CD4-positive, alpha-beta T cell treated with Interleukin-4 for 4 hours (primary cell): ENCODE data around the gene EMC10.

Source experiments
- DNase-seq: peaks from one replicate; pipeline ENCODE4 v3.0.0-alpha.2; 2020

Gene EMC10

DNA sequence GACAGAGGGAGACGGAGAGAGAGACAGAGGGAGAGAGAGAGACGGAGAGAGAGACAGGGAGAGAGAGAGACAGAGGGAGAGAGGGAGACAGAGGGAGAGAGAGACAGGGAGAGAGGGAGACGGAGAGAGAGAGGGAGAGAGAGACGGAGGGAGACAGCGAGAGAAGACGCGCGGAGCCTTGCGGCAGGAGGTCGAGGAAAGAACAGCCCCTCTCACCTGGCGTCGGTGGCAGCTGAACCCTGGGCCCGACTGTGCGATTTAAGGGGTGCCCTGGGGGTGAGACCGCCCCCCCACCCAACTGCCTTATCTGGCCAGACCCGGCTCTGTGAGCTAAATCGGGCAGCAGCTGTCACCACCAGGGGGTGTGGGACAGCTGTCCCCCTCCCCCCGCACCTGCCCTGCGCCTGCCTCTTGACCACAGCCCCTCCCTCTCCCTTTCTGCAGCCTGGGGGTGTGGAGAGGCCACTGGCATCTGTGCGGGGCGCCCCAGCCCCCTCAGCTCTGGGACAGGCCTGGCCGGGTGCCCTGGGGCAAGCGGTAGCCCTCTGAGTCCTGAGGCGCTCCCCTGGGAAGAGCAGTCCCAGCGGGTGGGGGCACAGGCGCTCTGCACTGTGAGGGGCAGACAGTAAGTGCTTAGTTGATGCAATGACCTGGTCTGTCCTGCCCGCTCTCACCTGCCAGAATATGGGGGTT is 23.9 kb downstream of the EMC10 start:
- DNase-seq, result no peak

- no peak for DNase-seq
These were observed 24.4 kb downstream of the EMC10 start for GRCh38 chr19:50500753-50501151.

DNA sequence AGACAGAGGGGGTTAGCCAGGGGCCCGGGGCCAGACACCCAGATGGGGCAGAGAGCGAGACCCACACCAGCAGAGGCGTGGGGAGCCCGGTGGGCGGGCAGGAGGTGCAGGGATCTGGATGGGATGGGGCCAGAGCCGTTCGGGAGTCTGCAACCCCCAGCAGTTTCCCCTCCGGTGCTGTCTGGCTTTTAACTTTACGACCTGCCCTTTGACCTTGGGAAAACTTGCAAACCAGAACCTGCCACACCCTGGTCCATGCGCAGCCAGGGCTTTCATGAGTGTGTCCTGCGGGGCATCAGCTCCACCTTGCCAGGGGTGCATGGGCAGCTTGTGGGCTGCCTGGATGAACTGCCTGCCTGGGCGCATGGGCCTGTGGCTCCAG is 24.9 kb downstream of the EMC10 start:
- DNase-seq, result no peak

GRCh38 chr19:50501568-50502475 is 25.5 kb downstream of the EMC10 start:
- no peak for DNase-seq

DNA sequence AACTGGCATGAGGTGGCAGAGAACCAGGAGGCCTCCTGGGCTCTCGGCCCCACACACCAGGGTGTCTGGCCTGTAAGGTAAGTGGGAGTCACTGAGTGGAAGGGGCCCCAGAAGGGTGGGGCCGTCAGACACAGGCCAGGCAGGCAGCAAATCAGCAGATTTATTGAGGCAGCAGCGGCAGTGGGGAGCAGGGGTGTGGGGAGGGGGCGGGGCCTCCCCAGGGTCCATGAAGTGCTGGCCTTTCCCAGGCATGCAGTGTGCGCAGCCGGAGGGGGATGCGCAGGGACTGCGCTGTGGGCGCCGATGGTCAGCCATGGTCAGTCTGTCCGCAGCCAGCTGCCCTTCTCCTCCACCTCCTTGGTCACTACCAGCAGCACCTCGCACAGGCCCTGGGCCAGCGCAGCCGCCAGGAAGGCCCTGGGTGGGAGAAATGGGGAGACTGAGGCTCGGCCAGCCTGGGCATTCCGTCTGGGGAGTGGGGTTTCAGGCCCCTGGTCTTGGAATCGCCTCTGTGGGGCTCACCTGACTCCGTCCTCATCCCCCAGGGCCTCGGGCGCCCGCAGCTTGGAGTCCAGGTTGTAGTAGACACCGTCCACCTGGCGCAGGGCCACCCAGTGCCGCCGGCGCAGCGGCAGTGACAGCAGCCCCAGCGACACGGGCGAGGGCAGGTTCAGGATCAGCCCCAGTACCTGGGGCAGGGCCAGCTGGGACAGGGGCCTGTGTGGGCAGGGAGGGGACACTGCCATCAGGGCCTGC is 29.7 kb downstream of the EMC10 start:
- no peak for DNase-seq

DNA sequence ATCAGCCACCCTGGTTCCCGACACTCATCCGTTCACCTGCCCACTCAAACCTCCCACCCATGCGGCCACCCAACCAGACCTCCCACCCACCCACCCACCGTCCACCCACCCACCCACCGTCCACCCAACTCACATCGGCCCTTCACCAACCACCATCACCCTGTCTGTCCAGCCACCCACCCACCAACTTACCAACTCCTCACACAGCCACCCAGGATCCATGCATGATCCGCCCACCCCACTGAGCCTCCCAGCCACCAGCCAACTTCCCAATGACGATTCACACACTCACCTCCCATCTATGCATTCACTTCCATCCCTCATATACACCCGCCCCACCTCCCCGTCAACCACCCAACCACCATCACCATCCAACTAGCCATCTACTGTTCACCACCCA is 30.4 kb downstream of the EMC10 start:
- no peak for DNase-seq

DNA sequence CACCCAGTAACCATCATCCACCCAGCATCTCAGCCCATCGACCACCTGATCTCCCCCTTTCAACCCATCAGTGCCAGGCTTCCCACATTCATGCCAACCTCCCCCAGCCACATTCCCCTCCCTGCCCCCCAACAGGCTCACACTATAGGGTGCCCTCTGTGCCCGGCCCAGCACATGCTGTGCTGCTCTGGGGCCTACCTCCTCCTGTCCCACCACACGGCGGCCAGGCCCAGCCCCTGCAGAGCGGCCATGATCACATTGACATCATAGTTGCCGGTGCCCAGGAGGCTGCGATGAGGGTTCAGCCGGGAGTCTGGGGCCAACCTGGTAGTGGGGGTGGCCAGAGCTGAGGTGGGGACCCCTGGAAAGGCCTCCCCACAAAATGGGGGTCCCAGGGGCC is 31.1 kb downstream of the EMC10 start:
- DNase-seq, result no peak

DNA sequence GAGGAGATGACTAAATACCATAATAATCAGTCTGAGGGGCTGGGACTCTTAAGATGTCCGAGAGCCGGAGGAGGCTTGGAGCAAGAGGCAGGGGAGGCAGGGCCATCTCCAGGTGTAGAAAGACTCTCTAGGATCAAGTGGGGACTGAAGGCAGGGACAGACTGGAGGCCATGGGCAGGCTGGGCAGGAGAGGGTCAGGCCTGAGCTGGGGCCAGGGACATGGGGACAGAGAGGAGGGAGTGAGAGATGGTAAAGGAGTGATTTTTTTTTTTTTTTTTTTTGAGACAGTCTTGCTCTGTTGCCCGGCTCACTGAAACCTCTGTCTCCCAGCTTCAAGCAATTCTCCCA is 32.5 kb downstream of the EMC10 start:
- no peak for DNase-seq

- DNase-seq, result no peak
These were observed 33.1 kb downstream of the EMC10 start for GRCh38 chr19:50509366-50509765.

- no peak for DNase-seq
These were observed 33.9 kb downstream of the EMC10 start for GRCh38 chr19:50510121-50510670.

GRCh38 chr19:50510700-50511068 is 34.4 kb downstream of the EMC10 start:
- DNase-seq, result no peak

DNA sequence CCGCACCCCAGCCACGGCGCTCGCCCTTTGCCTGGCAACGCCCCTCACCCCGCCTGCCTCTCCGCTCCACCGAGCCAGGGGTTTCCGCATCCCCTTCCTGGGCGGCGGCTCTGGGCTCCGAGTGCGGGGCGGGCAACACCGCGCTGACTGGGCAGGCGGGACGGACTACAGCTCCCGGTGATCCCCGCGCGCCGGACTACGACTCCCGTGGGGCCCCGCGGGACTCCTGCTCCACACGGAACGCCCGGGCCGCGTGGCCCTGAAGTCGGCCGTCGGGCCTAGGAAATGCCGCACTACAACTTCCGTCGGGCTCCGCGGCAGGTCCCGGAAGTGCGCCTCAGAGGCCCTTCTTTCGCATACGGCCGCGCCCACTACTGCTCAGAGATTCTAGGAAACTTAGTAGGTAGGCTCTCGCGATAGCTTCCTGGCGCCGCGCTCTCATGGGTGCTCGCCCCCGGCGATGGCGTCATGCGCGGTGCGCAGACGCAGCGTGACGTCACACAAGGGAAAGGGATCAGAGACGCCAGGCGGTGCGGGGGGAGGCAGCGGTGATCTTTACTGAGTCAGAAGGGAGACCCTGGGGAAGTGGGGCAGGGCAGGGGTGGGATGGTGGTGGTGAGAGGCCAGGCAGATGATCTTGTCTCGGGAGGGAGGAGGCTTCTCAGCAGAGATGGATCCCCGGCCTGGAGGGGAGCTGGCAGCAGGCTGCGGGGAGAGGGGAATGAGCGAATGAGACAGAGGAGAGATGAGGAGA is 34.9 kb downstream of the EMC10 start, which contains the start of gene JOSD2:
TSS of gene JOSD2 (minus strand) at position 123 of the 754 bp plus-strand sequence. CDS start 760 bp downstream, outside the sequence.
- peak; percentile 98 for DNase-seq

DNA sequence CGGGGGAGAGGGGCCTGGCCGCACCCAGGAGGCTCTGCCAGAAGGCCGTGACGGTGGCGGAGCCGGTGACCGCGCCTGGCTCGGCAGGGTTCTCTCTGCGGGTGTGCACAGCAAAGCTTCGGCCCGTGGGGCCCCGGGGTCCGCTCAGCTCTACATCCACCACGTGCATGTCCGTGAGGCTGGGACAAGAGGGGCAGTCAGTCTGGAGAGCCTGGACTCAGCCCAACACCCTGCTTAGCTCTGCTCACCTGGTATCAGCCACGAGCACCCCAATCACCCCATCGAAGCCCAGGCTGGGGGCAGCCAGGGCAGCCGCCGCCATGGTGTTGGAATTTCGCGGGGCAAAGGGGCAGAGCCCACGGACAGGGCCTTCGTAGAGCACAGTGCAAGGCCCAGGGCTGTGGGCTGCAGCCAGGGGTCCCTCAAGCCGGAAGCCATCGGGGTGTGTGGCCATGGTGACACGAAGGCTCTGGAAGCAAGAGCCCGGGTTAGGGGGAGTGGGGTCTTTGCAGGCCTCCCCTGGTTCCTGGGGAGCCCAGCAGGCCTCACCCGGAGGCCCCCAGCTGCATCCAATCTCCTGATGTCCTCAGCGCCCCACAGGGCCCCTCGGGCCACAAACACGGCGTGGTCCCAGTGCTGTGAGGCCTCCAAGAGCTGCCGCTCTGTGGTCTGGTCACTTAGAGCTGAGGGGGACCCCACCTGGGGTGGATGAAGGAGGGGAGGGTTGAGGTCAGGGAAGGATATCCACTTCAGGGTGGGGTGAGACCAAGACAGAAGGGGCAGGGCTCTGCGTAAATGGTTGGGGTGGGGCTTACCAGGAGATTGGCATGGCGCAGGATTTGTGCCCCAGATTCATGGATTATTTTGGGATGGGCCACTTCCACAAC is 36.0 kb downstream of the EMC10 start:
- DNase-seq, result no peak

- DNase-seq, result no peak
These were observed 36.9 kb downstream of the EMC10 start for GRCh38 chr19:50512999-50513745.

- no peak for DNase-seq
These were observed 37.5 kb downstream of the EMC10 start, which contains the start of gene ASPDH for GRCh38 chr19:50513746-50514345. Gene ASPDH (minus strand): TSS chr19:50513913. CDS start chr19:50513823, 90 bp downstream.

- DNase-seq, result no peak
These were observed 38.2 kb downstream of the EMC10 start for GRCh38 chr19:50514346-50515167.

GRCh38 chr19:50515168-50515561 is 38.9 kb downstream of the EMC10 start:
- DNase-seq, result no peak

GRCh38 chr19:50516456-50516855 is 40.1 kb downstream of the EMC10 start:
- DNase-seq, result no peak
